Mucosa of descending colon (tissue), 3 donors: ENCODE measurements around the gene MAPKAP1. TPM values are rescaled to one million over a fixed set of nuclear protein-coding genes. Genes with fewer than 3 reads are reported as not detected.

Source experiments
- ATAC-seq: fragments of 200-7000 bp; cut with Tn5 transposase; one replicate; pipeline ENCODE4 v1.9.1; 2020; ENCODE audit warnings: mild to moderate bottlenecking, moderate library complexity
- DNase-seq, 3 donors: peaks; one replicate each; pipeline ENCODE4 v3.0.0-alpha.2; 2020
- H3K36me3 ChIP-seq: fragments of 200-600 bp; one replicate; pipeline ENCODE4 v1.8.0; 2021; ENCODE audit warnings: low read depth, mild to moderate bottlenecking
- H3K4me1 ChIP-seq: fragments of 200-600 bp; one replicate; pipeline ENCODE4 v1.8.0; 2021; ENCODE audit warnings: low read depth, mild to moderate bottlenecking
- H3K4me3 ChIP-seq: fragments of 200-600 bp; one replicate; pipeline ENCODE4 v1.8.0; 2021; ENCODE audit warnings: mild to moderate bottlenecking
- H3K9me3 ChIP-seq: fragments of 200-600 bp; one replicate; pipeline ENCODE4 v1.8.0; 2021; ENCODE audit warnings: mild to moderate bottlenecking
- CTCF ChIP-seq: fragments of 200-600 bp; IDR thresholded peaks from one replicate; pipeline ENCODE4 v1.8.0; 2022; ENCODE audit warnings: antibody characterized with exemption, mild to moderate bottlenecking
- intact Hi-C, 2 donors: fragments of 100-400 bp; cut with DNase I in 1 of 2; cut with micrococcal nuclease in 1 of 2; formaldehyde crosslinking; loops; one replicate each; pipeline versions ENCODE4 v1.11.0 to v1.11.1; 2022; cut with DNase I, micrococcal nuclease
- total RNA-seq, 3 donors: library from RNA; stranded (reverse); fragmentation: NEBNext Ultra II Directional in 2 of 3; extraction: Animal tissue kit (Norgen Biotek cat#: 25700) in 2 of 3; gene quantifications; one replicate each; pipeline versions ENCODE4 v1.2.1 to v1.2.4, GENCODE V29; 2021 to 2023
- donor health status: DM: no; HTN: no; CAD: no; lungs with moderate emphysema.
- donor health status: DM: no; HTN: no; CAD: no.
- donor health status: DM: no; HTN: yes; CAD: no.

Gene MAPKAP1
- total RNA-seq, 3 donors from 2014 or later: 73.2 to 98.4 (median 84.9) TPM

GRCh38 chr9:125460346-125460745, 246.7 kb downstream of the MAPKAP1 start:
- H3K4me3 ChIP-seq: no peak overlapping the region
- H3K36me3 ChIP-seq: no peaks in the 10 kb centered on the region
- DNase-seq: no peak
- ATAC-seq: no peak
- intact Hi-C loops: no loop called here
- no peaks in the 10 kb centered on the region for H3K4me1 ChIP-seq
- H3K9me3 ChIP-seq: peaks cover 13% of the 10 kb centered on the region
- no peak for TF ChIP-seq CTCF

- Histone ChIP-seq H3K36me3 (no peaks in the 10 kb centered on the region), H3K4me1 (no peaks in the 10 kb centered on the region), H3K9me3 (peaks cover 13% of the 10 kb centered on the region), H3K4me3 (no peak overlapping the region)
- DNase-seq (no peak), ATAC-seq (no peak)
- no peak for TF ChIP-seq CTCF
- intact Hi-C loops: no loop called here
These were observed 249.7 kb downstream of the MAPKAP1 start for GRCh38 chr9:125457357-125457756.

GRCh38 chr9:125455876-125456275, 251.1 kb downstream of the MAPKAP1 start:
- no peak for DNase-seq
- Histone ChIP-seq H3K4me1 (no peaks in the 10 kb centered on the region), H3K9me3 (peaks cover 13% of the 10 kb centered on the region), H3K4me3 (no peak overlapping the region), H3K36me3 (no peaks in the 10 kb centered on the region)
- no peak for ATAC-seq
- TF ChIP-seq CTCF: no peak
- intact Hi-C loops: no loop called here

- intact Hi-C loops: no loop called here
- no peak overlapping the region for H3K4me3 ChIP-seq
- H3K4me1 ChIP-seq: no peaks in the 10 kb centered on the region
- DNase-seq (no peak), ATAC-seq (no peak)
- TF ChIP-seq CTCF: no peak
- H3K36me3 ChIP-seq: no peaks in the 10 kb centered on the region
- H3K9me3 ChIP-seq: peaks cover 13% of the 10 kb centered on the region
These were observed 251.9 kb downstream of the MAPKAP1 start for GRCh38 chr9:125455132-125455531.

- no peak overlapping the region for H3K4me3 ChIP-seq
- intact Hi-C loops: no loop called here
- ATAC-seq (no peak), DNase-seq (peak in 1 of 3 donors; percentile 34)
- H3K9me3 ChIP-seq: no peaks in the 10 kb centered on the region
- no peak for TF ChIP-seq CTCF
- no peaks in the 10 kb centered on the region for H3K36me3 ChIP-seq
- H3K4me1 ChIP-seq: no peaks in the 10 kb centered on the region
These were observed 259.7 kb downstream of the MAPKAP1 start for GRCh38 chr9:125447202-125447802.
